ENCODE results near the gene FCHSD1.
"Not testable (repeated sequence)": the region's sequence is repeated elsewhere in the genome, so short reads cannot be mapped to it uniquely, and the experiment has no call there.

DNA sequence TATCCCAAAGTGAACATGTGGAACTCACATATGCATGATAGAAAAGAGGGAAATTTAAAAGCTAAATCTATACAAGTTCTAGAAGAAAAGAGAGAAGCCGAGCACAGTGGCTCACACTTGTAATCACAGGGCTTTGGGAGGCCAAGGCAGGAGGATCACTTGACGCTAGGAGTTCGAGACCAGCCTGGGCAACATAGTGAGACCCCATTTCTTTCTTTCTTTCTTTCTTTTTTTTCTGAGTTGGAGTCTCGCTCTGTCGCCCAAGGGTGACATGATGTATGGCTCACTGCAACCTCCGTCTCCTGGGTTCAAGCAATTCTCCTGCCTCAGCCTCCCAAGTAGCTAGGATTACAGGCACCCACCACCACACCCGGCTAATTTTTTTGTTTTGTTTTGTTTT, 41.3 kb downstream of the FCHSD1 start:
- TF ChIP-seq, protein P1, sequence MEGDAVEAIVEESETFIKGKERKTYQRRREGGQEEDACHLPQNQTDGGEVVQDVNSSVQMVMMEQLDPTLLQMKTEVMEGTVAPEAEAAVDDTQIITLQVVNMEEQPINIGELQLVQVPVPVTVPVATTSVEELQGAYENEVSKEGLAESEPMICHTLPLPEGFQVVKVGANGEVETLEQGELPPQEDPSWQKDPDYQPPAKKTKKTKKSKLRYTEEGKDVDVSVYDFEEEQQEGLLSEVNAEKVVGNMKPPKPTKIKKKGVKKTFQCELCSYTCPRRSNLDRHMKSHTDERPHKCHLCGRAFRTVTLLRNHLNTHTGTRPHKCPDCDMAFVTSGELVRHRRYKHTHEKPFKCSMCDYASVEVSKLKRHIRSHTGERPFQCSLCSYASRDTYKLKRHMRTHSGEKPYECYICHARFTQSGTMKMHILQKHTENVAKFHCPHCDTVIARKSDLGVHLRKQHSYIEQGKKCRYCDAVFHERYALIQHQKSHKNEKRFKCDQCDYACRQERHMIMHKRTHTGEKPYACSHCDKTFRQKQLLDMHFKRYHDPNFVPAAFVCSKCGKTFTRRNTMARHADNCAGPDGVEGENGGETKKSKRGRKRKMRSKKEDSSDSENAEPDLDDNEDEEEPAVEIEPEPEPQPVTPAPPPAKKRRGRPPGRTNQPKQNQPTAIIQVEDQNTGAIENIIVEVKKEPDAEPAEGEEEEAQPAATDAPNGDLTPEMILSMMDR (conservative IDR thresholded peaks at IDR 0.05; ENCODE audit: low read depth, low read length) = not testable (repeated sequence)
- TF ChIP-seq EZH2 (IDR thresholded peaks at IDR 0.05; ENCODE audit: low read length, unreplicated experiment); EZH2phosphoT487 (IDR thresholded peaks at IDR 0.05; ENCODE audit: borderline replicate concordance, low read length): not testable (repeated sequence)

All from PC-3 (cell line).